H1 (cell line): ENCODE data around the gene ZBTB20. TPM values are rescaled to one million over a fixed set of nuclear protein-coding genes. Genes with fewer than 3 reads are reported as not detected.

Experiments used
- CTCF ChIA-PET: fragments of 300-600 bp; sonication (Branson Sonifier 250); formaldehyde crosslinking; loops from one replicate; lab custom pipeline; 2021; ENCODE audit not compliant: partially characterized antibody; lab: Charles Lee
- POLR2A ChIA-PET: fragments of 300-600 bp; sonication (Branson Sonifier 250); formaldehyde crosslinking; loops from one replicate; lab custom pipeline; 2021; ENCODE audit warnings: inconsistent platforms; ENCODE audit not compliant: partially characterized antibody; lab: Charles Lee
- DNase-seq, 2 experiments: peaks; one replicate each; pipeline versions ENCODE4 v3.0.0 to v3.0.0-alpha.2; 2010 to 2022; ENCODE audit warnings: low spot score in 2 of 2, low read depth in 1 of 2, mixed read lengths in 1 of 2
- FAIRE-seq: peaks from 2 replicates; lab custom pipeline; 2011; peaks lifted over from hg19 to GRCh38; lab: Jason Lieb, UNC
- H2AFZ ChIP-seq: 2 replicates; pipeline ENCODE4 v1.8.1; 2012; ENCODE audit warnings: low read length, inconsistent platforms
- H2AK5ac ChIP-seq: 2 replicates; pipeline ENCODE4 v1.6.1; 2013; ENCODE audit warnings: low read depth, low read length
- H2BK120ac ChIP-seq: replicated peaks from 2 replicates; pipeline ENCODE3; 2013; ENCODE audit warnings: low read depth, low read length, inconsistent platforms
- H2BK12ac ChIP-seq: 2 replicates; pipeline ENCODE4 v1.6.1; 2013; ENCODE audit warnings: low read depth, low read length
- H2BK15ac ChIP-seq: 2 replicates; pipeline ENCODE4 v1.6.1; 2013; ENCODE audit warnings: low read length
- H2BK20ac ChIP-seq: 2 replicates; pipeline ENCODE4 v1.6.1; 2013; ENCODE audit warnings: low read length
- H2BK5ac ChIP-seq: 2 replicates; pipeline ENCODE4 v1.6.1; 2013; ENCODE audit warnings: low read depth, low read length
- H3K14ac ChIP-seq: 2 replicates; pipeline ENCODE4 v1.6.1; 2013; ENCODE audit warnings: inconsistent platforms; ENCODE audit not compliant: insufficient read length
- H3K18ac ChIP-seq: 2 replicates; pipeline ENCODE4 v1.6.1; 2013; ENCODE audit warnings: low read length; ENCODE audit errors: extremely low read depth
- H3K23ac ChIP-seq: 2 replicates; pipeline ENCODE4 v1.6.1; 2013; ENCODE audit warnings: inconsistent platforms; ENCODE audit not compliant: insufficient read length
- H3K23me2 ChIP-seq: 2 replicates; pipeline ENCODE4 v1.6.1; 2013; ENCODE audit warnings: low read depth, low read length
- H3K27ac ChIP-seq: 2 replicates; pipeline ENCODE4 v1.6.1; 2011; ENCODE audit warnings: low read depth, low read length, inconsistent platforms
- H3K27me3 ChIP-seq, 4 experiments: replicated peaks in 1 of 4; 1 replicate in 1 of 4; 2 replicates in 3 of 4; pipeline versions ENCODE4 v1.6.1 to v1.8.1; 2011 to 2013; ENCODE audit warnings: low read length in 3 of 4, mild to moderate bottlenecking in 3 of 4, inconsistent platforms in 2 of 4, mixed read lengths in 2 of 4, moderate library complexity in 1 of 4; ENCODE audit not compliant: control insufficient read depth in 3 of 4, insufficient read depth in 3 of 4; ENCODE audit errors: extremely low read depth in 1 of 4
- H3K36me3 ChIP-seq, 4 experiments: 2 replicates each; pipeline versions ENCODE4 v1.6.1 to v1.8.1; 2011 to 2013; ENCODE audit warnings: mild to moderate bottlenecking in 4 of 4, low read length in 3 of 4, moderate library complexity in 2 of 4, control low read depth in 1 of 4, inconsistent platforms in 1 of 4; ENCODE audit not compliant: insufficient read depth in 4 of 4, control insufficient read depth in 2 of 4
- H3K4ac ChIP-seq: replicated peaks from 2 replicates; pipeline ENCODE3; 2013; ENCODE audit warnings: low read length, low read depth, mixed read lengths, inconsistent platforms; ENCODE audit not compliant: insufficient read length
- H3K4me1 ChIP-seq, 4 experiments: replicated peaks in 1 of 4; 1 replicate in 1 of 4; 2 replicates in 3 of 4; pipeline versions ENCODE4 v1.6.1 to v1.8.1; 2011 to 2013; ENCODE audit warnings: low read length in 3 of 4, inconsistent platforms in 2 of 4, mixed read lengths in 1 of 4; ENCODE audit not compliant: insufficient read depth in 4 of 4, control insufficient read depth in 3 of 4
- H3K4me2 ChIP-seq, 2 experiments: 2 replicates each; pipeline versions ENCODE4 v1.6.1 to v1.8.1; 2011 to 2013; ENCODE audit warnings: low read depth in 2 of 2, low read length in 2 of 2, control low read depth in 1 of 2, inconsistent platforms in 1 of 2, mild to moderate bottlenecking in 1 of 2; ENCODE audit not compliant: insufficient read depth in 1 of 2
- H3K4me3 ChIP-seq, 4 experiments: fragments of 200-600, 300-600 bp in 1 of 4; sonication (generic), shearing (Covaris generic), sonication (Bioruptor Twin) in 1 of 4; 2 replicates each; pipeline versions ENCODE4 v1.5.1 to v1.8.1; 2011 to 2016; ENCODE audit warnings: low read length in 4 of 4, low read depth in 3 of 4, control low read depth in 2 of 4, inconsistent platforms in 2 of 4, mild to moderate bottlenecking in 2 of 4, mixed read lengths in 1 of 4, moderate library complexity in 1 of 4; ENCODE audit not compliant: insufficient read depth in 2 of 4; ENCODE audit errors: extremely low read depth in 1 of 4
- H3K56ac ChIP-seq: replicated peaks from 2 replicates; pipeline ENCODE3; 2013; ENCODE audit warnings: low read depth, mild to moderate bottlenecking, mixed read lengths, low read length, inconsistent platforms; ENCODE audit not compliant: insufficient read length
- H3K79me1 ChIP-seq: 2 replicates; pipeline ENCODE4 v1.6.1; 2013; ENCODE audit warnings: low read depth, low read length, control low read depth
- H3K79me2 ChIP-seq, 2 experiments: 2 replicates each; pipeline versions ENCODE4 v1.6.1 to v1.8.1; 2012 to 2013; ENCODE audit warnings: low read length in 2 of 2, mild to moderate bottlenecking in 2 of 2, inconsistent platforms in 1 of 2; ENCODE audit not compliant: insufficient read depth in 2 of 2, control insufficient read depth in 1 of 2
- H3K9ac ChIP-seq, 4 experiments: replicated peaks in 1 of 4; 1 replicate in 1 of 4; 2 replicates in 3 of 4; pipeline versions ENCODE4 v1.6.1 to v1.8.1; 2011 to 2013; ENCODE audit warnings: low read depth in 3 of 4, low read length in 3 of 4, control low read depth in 2 of 4, mild to moderate bottlenecking in 2 of 4, moderate library complexity in 2 of 4, inconsistent platforms in 1 of 4; ENCODE audit errors: extremely low read depth in 1 of 4
- H3K9me3 ChIP-seq, 2 experiments: 2 replicates each; pipeline versions ENCODE4 v1.6.1 to v1.8.1; 2012 to 2013; ENCODE audit warnings: mild to moderate bottlenecking in 2 of 2, moderate library complexity in 2 of 2, control low read depth in 1 of 2, inconsistent platforms in 1 of 2, low read depth in 1 of 2, low read length in 1 of 2, mixed read lengths in 1 of 2; ENCODE audit not compliant: insufficient read depth in 2 of 2
- H4K20me1 ChIP-seq, 2 experiments: replicated peaks in 1 of 2; 2 replicates each; pipeline versions ENCODE3 to v1.8.1; 2011 to 2013; ENCODE audit warnings: inconsistent platforms in 2 of 2, low read length in 2 of 2, mild to moderate bottlenecking in 1 of 2; ENCODE audit not compliant: insufficient read depth in 2 of 2, control insufficient read depth in 1 of 2
- H4K5ac ChIP-seq: 2 replicates; pipeline ENCODE4 v1.6.1; 2013; ENCODE audit warnings: low read length, low read depth, mixed read lengths, inconsistent platforms; ENCODE audit not compliant: insufficient read length
- H4K8ac ChIP-seq: 2 replicates; pipeline ENCODE4 v1.8.0; 2013; ENCODE audit warnings: mild to moderate bottlenecking, moderate library complexity, low read length, inconsistent platforms; ENCODE audit not compliant: insufficient read depth; ENCODE audit errors: extremely low read depth
- H4K91ac ChIP-seq: replicated peaks from 2 replicates; pipeline ENCODE3; 2013; ENCODE audit warnings: low read length, mixed read lengths, inconsistent platforms; ENCODE audit not compliant: insufficient read length
- ASH2L ChIP-seq: fragments of 200-600, 300-600 bp; sonication (generic); IDR thresholded peaks from one replicate; pipeline ENCODE4 v1.7.1; 2017; ENCODE audit warnings: low read length
- BRCA1 ChIP-seq: IDR thresholded peaks from 2 replicates; pipeline ENCODE4 v1.6.1; 2012; ENCODE audit warnings: low read depth, low read length, improper control_type of control experiment
- CBX8 ChIP-seq: fragments of 300-800, 300-1000 bp; sonication (generic); IDR thresholded peaks from 2 replicates; pipeline ENCODE4 v1.7.1; 2016; ENCODE audit warnings: low read depth, low read length, borderline replicate concordance
- CHD1 ChIP-seq: IDR thresholded peaks from 2 replicates; pipeline ENCODE4 v1.6.1; 2012; ENCODE audit warnings: low read depth, low read length, improper control_type of control experiment
- CHD2 ChIP-seq: IDR thresholded peaks from 2 replicates; pipeline ENCODE4 v1.6.1; 2012; ENCODE audit warnings: low read length, improper control_type of control experiment
- EZH2 ChIP-seq: fragments of 200-600 bp; sonication (generic); IDR thresholded peaks from 2 replicates; pipeline ENCODE4 v1.7.1; 2012; ENCODE audit warnings: low read depth, mild to moderate bottlenecking, moderate library complexity, low read length, inconsistent platforms; ENCODE audit not compliant: severe bottlenecking
- HDAC6 ChIP-seq: IDR thresholded peaks from one replicate; pipeline ENCODE4 v1.7.1; 2012; ENCODE audit warnings: low read depth, mild to moderate bottlenecking, inconsistent platforms, low read length, moderate library complexity
- KDM1A ChIP-seq: fragments of 200-600, 300-600 bp; sonication (generic); IDR thresholded peaks from 2 replicates; pipeline ENCODE4 v1.7.1; 2016; ENCODE audit warnings: mild to moderate bottlenecking, low read length, borderline replicate concordance
- NANOG ChIP-seq: IDR thresholded peaks from 2 replicates; pipeline ENCODE4 v1.6.1; 2011; ENCODE audit warnings: low read length, low read depth, mild to moderate bottlenecking, inconsistent platforms; ENCODE audit not compliant: insufficient read depth, poor library complexity, severe bottlenecking
- NRF1 ChIP-seq: IDR thresholded peaks from 2 replicates; pipeline ENCODE4 v1.6.1; 2011; ENCODE audit warnings: mild to moderate bottlenecking, low read depth, low read length, improper control_type of control experiment
- POU5F1 ChIP-seq: IDR thresholded peaks from 2 replicates; pipeline ENCODE4 v1.6.1; 2011; ENCODE audit warnings: low read depth, mild to moderate bottlenecking, low read length, moderate library complexity
- RFX5 ChIP-seq: IDR thresholded peaks from 2 replicates; pipeline ENCODE4 v1.6.1; 2011; ENCODE audit warnings: low read depth, low read length, improper control_type of control experiment, borderline replicate concordance
- SIN3A ChIP-seq, 2 experiments: IDR thresholded peaks in 1 of 2; conservative IDR thresholded peaks in 1 of 2; 2 replicates each; pipeline ENCODE4 v1.6.1; 2011 to 2012; ENCODE audit warnings: low read length in 2 of 2, improper control_type of control experiment in 1 of 2, low read depth in 1 of 2, mild to moderate bottlenecking in 1 of 2
- SP1 ChIP-seq: IDR thresholded peaks from 2 replicates; pipeline ENCODE4 v1.6.1; 2011; ENCODE audit warnings: low read depth, low read length
- TBP ChIP-seq: IDR thresholded peaks from 2 replicates; pipeline ENCODE4 v1.6.1; 2011; ENCODE audit warnings: low read depth, low read length, improper control_type of control experiment
- ZNF274 ChIP-seq: IDR thresholded peaks from 2 replicates; pipeline ENCODE4 v1.7.0; 2012; ENCODE audit warnings: low read length, borderline replicate concordance; ENCODE audit errors: extremely low read depth
- WGBS, 2 experiments: shearing (Covaris generic) in 1 of 2; methylation state at CpG; one replicate each; pipeline versions ENCODE4 v1.1.6 to v1.1.7; 2013 to 2015; ENCODE audit warnings: low lambda C conversion rate in 2 of 2, mixed read lengths in 2 of 2, inconsistent platforms in 1 of 2, low coverage in 1 of 2, missing lambda C conversion rate in 1 of 2; ENCODE audit not compliant: insufficient replicate concordance in 2 of 2, insufficient coverage in 1 of 2, insufficient read length in 1 of 2; ENCODE audit errors: extremely low coverage in 1 of 2, missing lambda C conversion rate in 1 of 2; 5-methylcytosine and 5-hydroxymethylcytosine counted together
- polyA plus RNA-seq, 7 experiments: library from polyadenylated mRNA; depleted of rRNA in 3 of 7; stranded (reverse) in 5 of 7; unstranded in 2 of 7; fragments of >200 nt in 5 of 7; fragments of 200-250 nt in 2 of 7; gene quantifications; 1 replicate in 5 of 7; 2 replicates in 1 of 7; 4 replicates in 1 of 7; pipeline versions ENCODE4 v1.2.1 to v1.2.3, GENCODE V29; 2011 to 2013; ENCODE audit warnings: missing spikeins in 2 of 7, mixed read lengths in 2 of 7
- total RNA-seq: library from RNA; stranded (reverse); fragmentation: NEBNext Ultra II Directional; extraction: Animal tissue kit (Norgen Biotek cat#: 25700); gene quantifications from 2 replicates; pipeline ENCODE4 v1.2.1, GENCODE V29; 2021

The ZBTB20 gene
- total and polyA plus RNA-seq, 2 of the 8 experiments (the other 6 are each of a cell fraction or from before 2014, with no cell fraction given): 0.35 to 1.3 TPM

DNA sequence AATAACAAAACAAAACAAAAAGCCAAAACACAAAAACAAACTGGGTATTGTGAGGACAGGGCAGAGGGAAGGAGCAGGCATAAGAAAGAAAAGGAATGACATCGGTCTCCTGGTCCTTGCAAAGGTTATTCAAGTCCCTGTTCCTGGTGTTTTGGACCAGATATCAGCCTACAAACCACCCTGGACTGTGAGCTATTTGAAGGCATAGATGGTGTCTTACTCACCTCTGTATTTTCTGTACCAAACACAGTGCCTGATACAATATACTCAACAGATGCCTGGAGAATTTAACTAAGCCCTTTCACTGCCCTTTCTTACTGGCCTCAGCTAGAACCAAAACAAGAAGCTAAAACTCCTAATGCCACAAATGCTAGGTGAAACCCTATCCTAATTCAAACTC lies 656.3 kb downstream of the ZBTB20 start:
- Histone ChIP-seq H3K14ac (no peak overlapping the region), H3K4me1 (no peaks in the 10 kb centered on the region), H3K18ac (no peak overlapping the region), H3K4me3 (no peak overlapping the region), H2BK5ac (no peak overlapping the region), H3K27ac (no peak overlapping the region), H3K56ac (no peak overlapping the region), H3K9me3 (no peaks in the 10 kb centered on the region), H2BK120ac (no peak overlapping the region), H3K23ac (no peak overlapping the region), H2BK20ac (no peak overlapping the region), H3K79me1 (no peaks in the 10 kb centered on the region), H4K8ac (no peak overlapping the region), H2BK15ac (no peak overlapping the region), H3K4me2 (no peak overlapping the region), H2BK12ac (no peak overlapping the region), H3K9ac (no peak overlapping the region), H2AK5ac (no peak overlapping the region), H3K79me2 (no peaks in the 10 kb centered on the region), H3K27me3 (no peaks in the 10 kb centered on the region), H3K4ac (no peak overlapping the region), H4K91ac (no peak overlapping the region), H3K23me2 (no peaks in the 10 kb centered on the region; the same call in 1 of the 2 replicates), H4K5ac (no peak overlapping the region), H4K20me1 (no peaks in the 10 kb centered on the region), H2AFZ (no peak overlapping the region), H3K36me3 (no peaks in the 10 kb centered on the region)
- FAIRE-seq: no peak
- TF ChIP-seq ASH2L (no peak), KDM1A (no peak), SP1 (no peak), POU5F1 (no peak), BRCA1 (no peak), TBP (no peak), RFX5 (no peak), EZH2 (no peak), CHD2 (no peak), SIN3A (conservative IDR thresholded peaks at IDR 0.05 in 1 of 2, IDR thresholded peaks at IDR 0.05 in 1 of 2; ENCODE audit: low read depth in 1 of 2, low read length in 2 of 2) (no peak), NANOG (no peak), CBX8 (no peak), NRF1 (no peak), ZNF274 (no peak), CHD1 (no peak), HDAC6 (no peak)
- ChIA-PET POLR2A (no interaction called here), CTCF (interaction anchor here (1.1 to 1.2 kb wide), 3 partner anchors 18 to 169 kb away, joined by 3 to 4 read pairs (median 3); no protein-coding TSS in a partner anchor)
- 88% methylated on average over 1 of the region's 1 CpG; no CpG with 5 or more reads in 1 of the 2 experiments for WGBS, 2 experiments
- no peak for DNase-seq
